Sigmoid colon (tissue), 3 donors: Measurements from ENCODE around the gene B4GALNT2.
"Not testable (repeated sequence)": the region's sequence is repeated elsewhere in the genome, so short reads cannot be mapped to it uniquely, and the experiment has no call there.

ENCODE experiments used
- CTCF ChIP-seq, 4 experiments: fragments of 450-650 bp in 3 of 4; fragments of 200-600 bp in 1 of 4; IDR thresholded peaks; one replicate each; pipeline ENCODE4 v1.5.1; 2016 to 2019; ENCODE audit warnings: antibody characterized with exemption in 4 of 4, mild to moderate bottlenecking in 3 of 4, moderate library complexity in 2 of 4
- POLR2A ChIP-seq, 2 donors: fragments of 450-650 bp; IDR thresholded peaks; one replicate each; pipeline ENCODE4 v1.6.1; 2016; ENCODE audit warnings: antibody characterized with exemption in 2 of 2, mild to moderate bottlenecking in 2 of 2, moderate library complexity in 2 of 2

- TF ChIP-seq CTCF, POLR2A (IDR thresholded peaks at IDR 0.05): not testable (repeated sequence)
These were observed 52.8 kb downstream of the B4GALNT2 start for GRCh38 chr17:49185381-49185780.
